AG04450 (cell line): ENCODE results near the gene TCERG1L. TPM values are rescaled to one million over a fixed set of nuclear protein-coding genes. Genes with fewer than 3 reads are reported as not detected.

Experiments
- CTCF ChIA-PET: fragments of 300-600, 350-600 bp; formaldehyde crosslinking; extraction: SDS; loops from one replicate; lab custom pipeline; 2022; ENCODE audit warnings: antibody characterized with exemption, inconsistent platforms; lab: Charles Lee
- POLR2A ChIA-PET: fragments of 350-600 bp; formaldehyde crosslinking; extraction: SDS; loops from one replicate; lab custom pipeline; 2021; ENCODE audit warnings: antibody characterized with exemption, inconsistent platforms; lab: Yijun Ruan, JAX
- DNase-seq: peaks from one replicate; pipeline ENCODE4 v3.0.0-alpha.2; 2011; ENCODE audit warnings: low read depth, low spot score
- H3K27ac ChIP-seq: one replicate; pipeline ENCODE4 v1.5.1; 2012; ENCODE audit warnings: low read depth, low read length, control low read depth
- H3K27me3 ChIP-seq: one replicate; pipeline ENCODE4 v1.6.0; 2012; ENCODE audit warnings: low read length; ENCODE audit not compliant: control insufficient read depth, insufficient read depth
- H3K4me3 ChIP-seq: 2 replicates; pipeline ENCODE4 v1.5.1; 2011; ENCODE audit warnings: mild to moderate bottlenecking, low read depth, low read length, control low read depth
- H3K9me3 ChIP-seq: 2 replicates; pipeline ENCODE4 v1.5.1; 2012; ENCODE audit warnings: low read length; ENCODE audit not compliant: control insufficient read depth, insufficient read depth
- polyA plus RNA-seq: library from polyadenylated mRNA; depleted of rRNA; stranded (reverse); fragments of >200 nt; gene quantifications from 2 replicates; pipeline ENCODE4 v1.2.3, GENCODE V29; 2011
- TF ChIP-seq, protein P1 (sequence below): IDR thresholded peaks from 2 replicates; pipeline ENCODE4 v1.5.1; 2011; ENCODE audit warnings: low read depth, low read length, control low read depth, inconsistent platforms

The TCERG1L gene
- polyA plus RNA-seq, 1 experiment, result not detected

DNA sequence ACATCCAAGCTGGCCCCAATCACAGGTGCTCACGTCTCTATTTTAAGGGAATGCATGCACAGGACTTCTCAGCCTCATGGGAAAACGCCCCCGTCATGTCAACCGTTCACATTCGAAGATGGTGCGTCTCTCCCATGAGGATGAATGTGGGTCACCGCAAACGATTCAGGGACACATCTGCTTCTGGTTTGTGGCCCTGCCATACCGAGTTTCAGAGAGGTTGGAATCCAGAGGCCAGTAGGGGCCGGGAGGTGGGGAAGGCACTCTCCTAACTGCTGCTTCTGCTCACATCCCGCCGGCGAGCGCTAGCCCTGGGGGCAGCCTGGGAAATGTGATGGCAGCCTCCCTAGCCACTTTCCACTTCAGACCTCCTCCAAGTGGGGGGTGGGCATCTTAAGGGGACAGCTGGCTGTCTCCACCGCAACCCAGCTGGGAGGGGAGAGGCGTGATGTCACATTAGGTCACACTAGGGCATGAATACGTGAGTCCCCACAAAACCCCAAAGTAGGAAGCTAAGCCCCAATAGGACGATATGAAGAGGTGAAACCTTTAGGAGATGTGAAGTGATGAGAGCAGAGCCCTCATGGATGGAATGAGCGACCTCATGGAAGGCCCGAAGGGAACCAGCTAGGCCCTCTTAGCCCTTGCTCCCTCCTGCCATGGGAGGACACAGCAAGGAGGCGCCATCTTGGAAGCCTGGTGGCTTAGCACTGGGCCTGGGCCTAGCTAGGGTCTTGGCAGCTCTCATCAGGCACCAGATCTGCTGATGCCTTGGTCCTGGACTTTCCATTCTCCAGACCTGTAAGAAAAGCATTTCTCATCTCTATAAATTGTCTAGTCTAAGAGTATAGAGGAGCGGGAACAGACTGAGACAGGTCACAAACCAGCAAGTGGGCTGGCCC, 107.8 kb downstream of the TCERG1L start:
- H3K27me3 ChIP-seq, result no peaks in the 10 kb centered on the region
- no peak overlapping the region for H3K27ac ChIP-seq
- TF ChIP-seq, protein P1, sequence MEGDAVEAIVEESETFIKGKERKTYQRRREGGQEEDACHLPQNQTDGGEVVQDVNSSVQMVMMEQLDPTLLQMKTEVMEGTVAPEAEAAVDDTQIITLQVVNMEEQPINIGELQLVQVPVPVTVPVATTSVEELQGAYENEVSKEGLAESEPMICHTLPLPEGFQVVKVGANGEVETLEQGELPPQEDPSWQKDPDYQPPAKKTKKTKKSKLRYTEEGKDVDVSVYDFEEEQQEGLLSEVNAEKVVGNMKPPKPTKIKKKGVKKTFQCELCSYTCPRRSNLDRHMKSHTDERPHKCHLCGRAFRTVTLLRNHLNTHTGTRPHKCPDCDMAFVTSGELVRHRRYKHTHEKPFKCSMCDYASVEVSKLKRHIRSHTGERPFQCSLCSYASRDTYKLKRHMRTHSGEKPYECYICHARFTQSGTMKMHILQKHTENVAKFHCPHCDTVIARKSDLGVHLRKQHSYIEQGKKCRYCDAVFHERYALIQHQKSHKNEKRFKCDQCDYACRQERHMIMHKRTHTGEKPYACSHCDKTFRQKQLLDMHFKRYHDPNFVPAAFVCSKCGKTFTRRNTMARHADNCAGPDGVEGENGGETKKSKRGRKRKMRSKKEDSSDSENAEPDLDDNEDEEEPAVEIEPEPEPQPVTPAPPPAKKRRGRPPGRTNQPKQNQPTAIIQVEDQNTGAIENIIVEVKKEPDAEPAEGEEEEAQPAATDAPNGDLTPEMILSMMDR, result no peak
- peaks cover 87% of the 10 kb centered on the region for H3K9me3 ChIP-seq
- ChIA-PET CTCF (no interaction called here), POLR2A (no interaction called here)
- no peak overlapping the region for H3K4me3 ChIP-seq
- no peak for DNase-seq

DNA sequence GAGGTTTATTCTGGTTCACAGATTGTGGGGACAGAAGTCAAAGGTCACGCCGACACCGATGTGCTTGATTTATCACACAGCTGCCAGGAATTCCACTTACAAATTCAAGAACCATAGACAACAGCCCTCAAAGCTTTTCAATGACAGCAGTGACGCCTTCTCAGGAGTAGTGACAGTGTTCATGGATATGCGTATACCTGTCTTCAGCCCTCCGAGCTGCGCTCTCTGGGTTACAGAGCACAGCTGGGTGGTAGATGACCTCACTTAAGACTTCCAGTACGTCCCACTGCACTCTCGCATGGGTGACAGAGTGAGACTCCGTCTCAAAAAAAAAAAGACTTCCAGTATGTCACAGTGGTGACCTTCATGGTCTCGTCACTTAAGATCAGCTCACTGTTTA, 108.5 kb downstream of the TCERG1L start:
- TF ChIP-seq, protein P1, result no peak
- H3K4me3 ChIP-seq, result no peak overlapping the region
- H3K9me3 ChIP-seq, result peaks cover 87% of the 10 kb centered on the region
- H3K27me3 ChIP-seq, result no peaks in the 10 kb centered on the region
- no peak overlapping the region for H3K27ac ChIP-seq
- ChIA-PET POLR2A (no interaction called here), CTCF (no interaction called here)
- no peak for DNase-seq

DNA sequence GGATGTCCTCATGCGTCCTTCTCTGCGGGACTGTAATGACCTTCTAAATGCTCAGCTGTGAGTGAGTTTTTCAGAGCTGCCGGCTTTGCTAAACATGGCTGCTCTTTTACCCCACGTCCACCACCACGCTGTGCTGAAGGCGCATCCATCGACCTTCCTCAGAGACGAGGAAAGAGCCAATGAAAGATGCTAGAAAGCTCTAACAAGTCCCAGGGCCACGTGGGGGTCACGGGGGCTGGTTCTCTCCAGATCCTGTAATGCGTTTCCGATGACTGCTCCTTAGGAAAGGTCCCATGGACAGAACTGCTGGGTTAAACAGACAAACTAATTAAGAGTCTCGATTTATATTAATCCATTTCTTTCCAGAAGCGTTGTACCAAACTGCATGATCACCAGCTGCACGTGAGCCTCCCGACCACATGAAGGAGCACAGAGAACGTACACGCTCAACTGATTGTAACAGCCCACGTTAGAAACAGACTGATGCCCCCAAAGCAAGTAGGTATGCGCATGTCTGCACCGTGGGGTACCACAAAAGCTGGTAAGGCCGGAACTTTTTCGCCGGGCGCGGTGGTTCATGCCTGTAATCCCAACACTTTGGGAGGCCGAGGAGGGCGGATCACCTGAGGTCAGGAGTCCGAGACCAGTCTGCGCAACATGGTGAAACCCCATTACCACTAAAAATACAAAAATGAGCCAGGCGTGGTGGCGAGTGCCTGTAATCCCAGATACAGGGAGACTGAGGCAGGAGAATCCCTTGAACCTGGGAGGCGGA, 109.6 kb downstream of the TCERG1L start:
- Histone ChIP-seq H3K4me3 (no peak overlapping the region), H3K27ac (no peak overlapping the region), H3K9me3 (peaks cover 84% of the 10 kb centered on the region), H3K27me3 (no peaks in the 10 kb centered on the region)
- ChIA-PET CTCF (no interaction called here), POLR2A (no interaction called here)
- TF ChIP-seq, protein P1, result no peak
- no peak for DNase-seq

DNA sequence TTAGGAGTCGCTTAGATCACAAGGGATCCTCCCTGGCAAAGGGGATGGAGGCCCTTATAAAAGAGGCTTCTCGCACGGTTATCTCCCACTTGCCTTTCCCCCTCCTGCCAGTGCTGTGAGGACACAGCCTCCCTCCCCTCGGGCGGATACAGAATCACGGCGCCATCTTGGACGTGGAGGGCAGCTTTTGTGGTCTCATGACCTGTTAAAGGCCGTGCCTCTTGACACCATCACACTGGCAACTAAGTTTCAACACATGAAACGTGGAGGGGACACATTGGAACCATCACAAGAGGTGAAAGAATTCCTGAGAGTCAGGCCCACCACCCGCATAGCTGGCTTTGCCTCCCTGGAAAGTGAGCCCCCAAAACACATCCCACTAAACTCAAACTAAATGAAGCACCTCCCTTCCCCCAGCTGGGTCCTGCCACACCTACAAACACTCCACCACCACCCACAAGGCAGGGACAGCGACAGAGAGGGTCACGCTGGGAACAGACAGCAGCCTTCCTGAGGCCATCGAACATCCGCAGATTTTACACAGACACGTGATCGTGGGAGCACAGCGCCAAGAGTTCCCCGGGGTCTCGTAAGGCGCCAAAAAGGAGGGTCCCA, 110.6 kb downstream of the TCERG1L start:
- ChIA-PET CTCF (no interaction called here), POLR2A (no interaction called here)
- Histone ChIP-seq H3K27me3 (no peaks in the 10 kb centered on the region), H3K4me3 (no peak overlapping the region), H3K27ac (no peak overlapping the region), H3K9me3 (peaks cover 84% of the 10 kb centered on the region)
- DNase-seq, result no peak
- TF ChIP-seq, protein P1, result no peak

GRCh38 chr10:131199646-131200045, 111.9 kb downstream of the TCERG1L start:
- Histone ChIP-seq H3K27me3 (no peaks in the 10 kb centered on the region), H3K9me3 (peaks cover 85% of the 10 kb centered on the region), H3K4me3 (no peak overlapping the region), H3K27ac (no peak overlapping the region)
- ChIA-PET CTCF (no interaction called here), POLR2A (no interaction called here)
- TF ChIP-seq, protein P1, result no peak
- DNase-seq, result no peak
